Putamen (tissue), 1 donor: ENCODE data around the gene FAM131A.
"Not testable (repeated sequence)": the region's sequence is repeated elsewhere in the genome, so short reads cannot be mapped to it uniquely, and the experiment has no call there.

Source experiments
- DNase-seq: peaks from one replicate; pipeline ENCODE4 v3.0.0-alpha.2; 2016; ENCODE audit warnings: low spot score

Gene FAM131A

GRCh38 chr3:184339451-184340135 lies 2.2 kb downstream of the FAM131A start:
- not testable (repeated sequence) for DNase-seq

GRCh38 chr3:184341925-184342324 lies 4.5 kb downstream of the FAM131A start:
- no peak for DNase-seq

GRCh38 chr3:184343200-184343876 lies 5.9 kb downstream of the FAM131A start:
- DNase-seq = no peak

GRCh38 chr3:184344579-184345316 lies 7.3 kb downstream of the FAM131A start:
- no peak for DNase-seq

GRCh38 chr3:184345317-184346144 lies 8.1 kb downstream of the FAM131A start:
- DNase-seq = peak; percentile 90

GRCh38 chr3:184346480-184347190 lies 9.2 kb downstream of the FAM131A start:
- DNase-seq = no peak

GRCh38 chr3:184347321-184348056 lies 10.1 kb downstream of the FAM131A start:
- DNase-seq = no peak

GRCh38 chr3:184348057-184348382 lies 10.6 kb downstream of the FAM131A start:
- DNase-seq = no peak

- no peak for DNase-seq
These were observed 12.4 kb downstream of the FAM131A start for GRCh38 chr3:184349563-184350470.

GRCh38 chr3:184350618-184351017 lies 13.2 kb downstream of the FAM131A start:
- no peak for DNase-seq

- no peak for DNase-seq
These were observed 14.2 kb downstream of the FAM131A start for GRCh38 chr3:184351511-184352148.

- DNase-seq = no peak
These were observed 14.9 kb downstream of the FAM131A start for GRCh38 chr3:184352149-184352785.

- no peak for DNase-seq
These were observed 15.6 kb downstream of the FAM131A start for GRCh38 chr3:184352897-184353545.

- DNase-seq = no peak
These were observed 16.1 kb downstream of the FAM131A start for GRCh38 chr3:184353546-184353941.

GRCh38 chr3:184354121-184354728 lies 16.8 kb downstream of the FAM131A start:
- DNase-seq = no peak

GRCh38 chr3:184354754-184355153 lies 17.4 kb downstream of the FAM131A start:
- no peak for DNase-seq

- DNase-seq = no peak
These were observed 18.1 kb downstream of the FAM131A start for GRCh38 chr3:184355261-184356040.
